NCI-H2171 treated with DMSO at 0.1 percent for 48 hours (cell line): Measurements from ENCODE around the gene SPRR2G.
A peak's percentile ranks its signal among the peaks of the same experiment; 100 is the strongest.
"Not testable (repeated sequence)": the region's sequence is repeated elsewhere in the genome, so short reads cannot be mapped to it uniquely, and the experiment has no call there.

Experiments
- DNase-seq: peaks from one replicate; lab custom pipeline; 2025; lab: John Stamatoyannopoulos, UW

SPRR2G gene

GRCh38 chr1:153150846-153151245 lies at the start of gene SPRR2G:
Gene SPRR2G, minus strand, starts transcription at chr1:153150890. Its CDS starts 780 bp downstream, at chr1:153150110.
- DNase-seq: no peak

GRCh38 chr1:153195216-153195615 lies 44.5 kb upstream of the SPRR2G start:
- DNase-seq: no peak

DNA sequence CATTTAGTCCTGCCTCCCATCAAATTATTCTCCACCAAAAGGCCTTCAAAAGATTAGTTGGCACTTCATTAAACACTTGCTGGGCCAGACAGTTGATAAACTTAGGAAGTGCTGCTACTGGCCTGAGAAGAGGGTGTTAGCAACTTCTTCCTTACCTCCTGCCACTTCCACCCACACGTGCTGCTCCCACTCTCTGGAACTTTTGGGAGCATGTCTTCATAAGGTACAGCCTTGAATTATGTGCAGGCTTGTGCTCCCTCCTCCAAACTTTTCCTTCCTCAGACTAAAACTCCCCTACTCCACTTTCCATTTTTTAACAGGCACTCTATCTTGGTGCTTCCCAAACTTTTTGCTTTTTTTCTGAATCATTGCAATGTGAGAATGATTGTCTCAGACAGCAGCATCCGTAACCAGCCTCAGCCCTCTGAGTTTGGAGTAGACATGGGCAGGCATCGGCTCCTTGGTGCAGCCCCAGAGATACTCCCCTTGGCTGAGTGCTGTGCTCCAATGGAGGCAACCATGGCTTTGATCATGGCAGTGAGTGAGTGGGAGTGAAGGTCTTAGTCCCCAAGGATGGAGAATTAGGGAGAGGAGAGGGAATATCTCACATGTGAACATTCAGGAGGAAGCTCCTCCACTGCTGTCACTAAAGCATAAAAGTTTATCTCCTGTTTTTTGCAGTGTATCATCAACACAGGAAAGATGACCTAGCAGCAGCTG lies 43.8 kb upstream of the SPRR2G start:
- no peak for DNase-seq

DNA sequence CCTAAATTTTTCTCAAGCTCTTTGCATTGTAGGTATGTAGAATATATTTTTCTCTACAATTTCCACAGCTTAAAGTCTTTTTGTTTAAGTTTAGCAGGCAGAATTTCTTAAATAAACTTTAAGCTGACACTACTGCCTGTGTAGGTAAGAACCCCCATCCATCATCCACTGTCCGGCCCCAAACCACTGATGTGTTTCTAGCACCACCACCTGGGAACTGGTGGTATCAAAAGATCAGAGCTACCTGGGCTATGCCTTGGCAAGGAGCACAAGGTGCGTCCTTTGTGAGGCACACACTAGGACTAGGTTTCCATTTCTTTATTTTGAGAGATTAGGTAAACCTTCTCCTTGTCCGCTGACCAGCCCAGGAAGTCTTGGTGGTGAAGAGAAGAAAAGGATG lies 42.0 kb upstream of the SPRR2G start:
- peak; percentile 11 for DNase-seq

DNA sequence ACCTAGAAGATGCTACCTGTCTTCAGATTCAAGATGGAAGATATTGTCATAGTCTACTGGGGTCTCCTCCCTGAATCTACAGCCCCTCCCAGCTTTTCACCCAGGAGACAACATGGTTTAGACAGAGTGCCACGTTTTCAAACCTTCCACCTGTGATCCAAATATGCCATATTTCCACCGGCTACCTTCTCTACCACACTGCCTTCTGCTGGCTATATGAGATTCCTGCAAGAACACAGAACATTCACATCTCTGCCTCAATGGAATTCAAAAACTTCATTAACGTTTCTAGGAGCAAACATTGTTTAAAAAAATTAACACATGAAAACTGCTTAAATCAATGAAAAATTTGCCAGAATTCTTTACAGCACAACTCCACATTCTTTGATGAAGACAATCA lies 39.7 kb upstream of the SPRR2G start:
- no peak for DNase-seq

DNA sequence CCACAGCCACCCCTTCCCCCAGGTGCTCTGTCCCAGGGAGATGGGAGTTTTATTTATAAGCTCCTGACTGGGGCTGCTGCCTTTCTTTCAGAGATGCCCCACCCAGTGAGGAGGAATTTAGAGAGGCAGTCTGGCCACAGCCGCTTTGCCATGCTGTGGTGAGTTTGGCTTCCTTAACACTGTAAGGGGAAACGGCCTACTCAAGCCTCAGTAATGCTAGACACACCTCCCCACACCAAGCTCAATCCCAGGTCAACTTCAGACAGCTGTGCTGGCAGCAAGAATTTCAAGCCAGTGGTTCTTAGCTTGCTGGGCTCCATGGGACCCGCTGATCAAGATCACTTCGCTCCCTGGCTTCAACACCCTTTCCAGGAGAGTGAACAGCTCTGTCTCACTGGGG lies 37.6 kb upstream of the SPRR2G start:
- not testable (repeated sequence) for DNase-seq

- no peak for DNase-seq
Observed at GRCh38 chr1:153180556-153180955, 29.9 kb upstream of the SPRR2G start.

- DNase-seq: no peak
Observed at GRCh38 chr1:153178922-153179321, 28.2 kb upstream of the SPRR2G start.

DNA sequence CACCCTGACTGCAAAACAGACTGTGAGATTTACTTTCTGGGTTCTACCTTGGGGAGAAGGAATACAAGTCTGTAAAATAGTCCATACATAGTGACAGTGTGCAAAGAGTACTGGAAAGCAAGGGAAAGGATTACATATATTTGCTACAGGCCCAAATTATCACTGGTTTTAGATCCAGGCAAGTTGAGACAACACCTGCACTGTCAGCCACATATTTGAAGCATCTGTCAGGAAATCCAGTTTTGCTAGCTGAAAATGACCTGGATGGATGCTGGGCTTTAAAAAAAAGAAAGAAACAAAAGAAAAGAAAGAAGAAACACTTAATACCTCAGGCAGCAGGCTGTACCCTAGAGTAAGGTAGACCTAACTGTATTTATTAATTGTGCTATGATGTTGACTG lies 23.9 kb upstream of the SPRR2G start:
- no peak for DNase-seq

GRCh38 chr1:153168686-153169085 lies 18.0 kb upstream of the SPRR2G start:
- DNase-seq: no peak

- DNase-seq: no peak
Observed at GRCh38 chr1:153155541-153155940, 4.9 kb upstream of the SPRR2G start.

- DNase-seq: no peak
Observed at GRCh38 chr1:153152481-153152880, 1.8 kb upstream of the SPRR2G start.

GRCh38 chr1:153141377-153141776 lies 9.3 kb downstream of the SPRR2G start:
- no peak for DNase-seq

- DNase-seq: no peak
Observed at GRCh38 chr1:153140484-153140883, 10.2 kb downstream of the SPRR2G start.

DNA sequence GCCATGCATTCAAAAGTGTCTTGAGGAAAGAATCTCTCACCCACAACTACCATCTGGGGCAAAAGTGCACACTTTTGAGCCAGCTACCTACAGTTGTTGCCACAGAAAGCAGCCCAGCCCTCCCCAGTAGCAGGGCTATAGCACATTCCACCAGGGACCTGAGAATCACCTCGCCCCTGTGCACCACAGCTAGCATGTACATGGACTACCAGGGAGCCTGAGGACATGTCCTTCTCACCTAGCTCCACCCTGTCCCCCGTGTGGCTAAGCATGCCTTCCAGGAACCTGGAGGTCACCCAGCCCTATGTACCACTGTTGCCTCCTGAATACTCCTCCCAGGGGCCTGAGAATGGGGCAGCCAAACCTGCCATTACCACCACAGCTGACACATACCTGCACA lies 16.9 kb downstream of the SPRR2G start:
- no peak for DNase-seq

GRCh38 chr1:153133267-153133666 lies 17.4 kb downstream of the SPRR2G start:
- DNase-seq: no peak

DNA sequence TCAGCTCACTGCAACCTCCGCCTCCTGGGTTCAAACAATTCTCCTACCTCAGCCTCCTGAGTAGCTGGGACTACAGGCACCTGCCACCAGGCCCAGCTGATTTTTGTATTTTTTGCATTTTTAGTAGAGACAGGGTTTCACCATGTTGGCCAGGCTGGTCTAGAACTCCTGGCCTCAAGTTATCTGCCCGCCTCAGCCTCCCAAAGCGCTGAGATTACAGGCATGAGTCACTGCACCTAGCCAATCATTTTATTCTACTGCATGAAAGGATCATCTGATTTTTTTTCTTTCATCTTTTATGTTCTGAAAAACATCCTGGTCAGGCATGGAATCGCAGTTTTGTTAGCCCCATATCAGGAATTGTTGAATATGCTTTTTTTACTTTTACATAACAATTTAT lies 22.0 kb downstream of the SPRR2G start:
- DNase-seq: not testable (repeated sequence)

GRCh38 chr1:153127296-153127695 lies 23.4 kb downstream of the SPRR2G start:
- DNase-seq: no peak

- DNase-seq: no peak
Observed at GRCh38 chr1:153125536-153125935, 25.2 kb downstream of the SPRR2G start.

DNA sequence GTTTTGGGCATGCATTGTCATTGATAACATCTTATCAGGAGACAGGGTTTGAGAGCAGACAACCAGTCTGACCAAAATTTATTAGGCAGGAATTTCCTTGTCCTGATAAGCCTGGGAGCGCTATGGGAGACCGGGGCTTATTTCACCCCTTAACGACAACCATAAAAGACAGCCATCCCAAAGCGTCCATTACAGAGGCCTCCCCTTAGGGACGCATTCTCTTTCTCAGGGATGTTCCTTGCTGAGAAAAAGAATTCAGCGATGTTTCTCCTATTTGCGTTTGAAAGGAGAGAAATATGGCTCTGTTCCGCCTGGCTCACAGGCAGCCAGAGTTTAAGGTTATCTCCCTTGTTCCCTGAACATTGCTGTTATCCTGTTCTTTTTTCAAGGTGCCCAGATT lies 26.9 kb downstream of the SPRR2G start:
- DNase-seq: not testable (repeated sequence)

DNA sequence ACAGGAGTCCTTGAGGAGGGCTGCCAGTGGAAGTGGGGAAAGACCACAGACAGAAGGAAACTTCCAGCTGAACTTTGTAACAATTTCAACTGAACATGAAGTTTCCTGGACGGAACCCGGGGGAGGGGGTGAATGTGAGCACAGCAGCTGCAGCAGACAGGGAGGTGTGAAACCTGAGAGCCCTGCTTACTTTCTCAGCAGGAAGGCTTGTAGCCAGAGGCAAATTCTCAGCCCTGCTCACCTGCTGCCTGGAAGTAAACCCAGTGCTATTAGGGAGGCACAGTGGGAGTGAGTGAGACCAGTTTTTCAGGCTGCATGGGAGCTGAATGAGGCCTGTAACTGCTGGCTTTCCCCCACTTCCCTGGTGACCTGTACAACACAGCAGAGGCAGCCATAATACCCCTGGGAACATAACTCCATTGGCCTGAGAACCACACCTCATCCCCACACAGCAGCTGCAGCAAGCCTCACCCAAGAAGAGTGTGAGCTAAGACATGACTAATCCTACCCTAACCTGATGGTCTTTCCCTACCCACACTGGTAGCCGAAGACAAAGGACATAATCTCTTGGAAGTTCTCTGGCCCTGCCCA lies 27.8 kb downstream of the SPRR2G start:
- DNase-seq: peak; percentile 81

- no peak for DNase-seq
Observed at GRCh38 chr1:153120945-153121344, 29.7 kb downstream of the SPRR2G start.

- DNase-seq: no peak
Observed at GRCh38 chr1:153119491-153119971, 31.2 kb downstream of the SPRR2G start.

DNA sequence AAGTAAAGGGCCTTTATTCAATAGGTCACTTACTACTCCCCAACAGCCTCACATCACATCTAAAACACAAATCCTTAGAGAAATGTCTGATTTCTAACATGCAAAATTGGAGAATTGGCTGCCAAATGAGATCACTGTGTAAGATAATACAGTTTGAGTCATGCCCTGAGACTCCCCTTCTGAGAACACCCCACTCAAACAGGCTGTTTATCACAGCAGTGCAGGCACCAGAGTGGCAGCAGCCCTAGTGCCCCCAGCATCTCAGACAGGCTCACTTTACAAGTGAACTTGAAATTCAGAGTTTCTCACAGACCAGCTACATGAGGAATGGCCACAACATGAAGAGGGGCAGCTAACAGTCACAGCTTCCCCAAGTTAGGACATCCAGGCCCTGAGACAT lies 35.4 kb downstream of the SPRR2G start:
- not testable (repeated sequence) for DNase-seq
